8988T (cell line): Measurements from ENCODE around the gene PIAS1.
"Not testable (repeated sequence)": the region's sequence is repeated elsewhere in the genome, so short reads cannot be mapped to it uniquely, and the experiment has no call there.

Experiments
- DNase-seq: peaks from one replicate; pipeline ENCODE4 v3.0.0; 2011

Gene PIAS1

GRCh38 chr15:68130851-68131250, 76.7 kb downstream of the PIAS1 start:
- no peak for DNase-seq

GRCh38 chr15:68137096-68137495, 83.0 kb downstream of the PIAS1 start:
- DNase-seq = no peak

GRCh38 chr15:68143129-68143528, 89.0 kb downstream of the PIAS1 start:
- no peak for DNase-seq

GRCh38 chr15:68143785-68144184, 89.7 kb downstream of the PIAS1 start:
- DNase-seq = no peak

GRCh38 chr15:68145706-68146105, 91.6 kb downstream of the PIAS1 start:
- DNase-seq = no peak

GRCh38 chr15:68148039-68148438, 93.9 kb downstream of the PIAS1 start:
- DNase-seq = no peak

- no peak for DNase-seq
Measured at GRCh38 chr15:68149059-68149458, 94.9 kb downstream of the PIAS1 start.

GRCh38 chr15:68150187-68150586, 96.1 kb downstream of the PIAS1 start:
- no peak for DNase-seq

GRCh38 chr15:68151277-68151676, 97.2 kb downstream of the PIAS1 start:
- DNase-seq = no peak

GRCh38 chr15:68152342-68152741, 98.2 kb downstream of the PIAS1 start:
- DNase-seq = no peak

- no peak for DNase-seq
Measured at GRCh38 chr15:68154923-68155559, 100.9 kb downstream of the PIAS1 start.

- DNase-seq = no peak
Measured at GRCh38 chr15:68157074-68157473, 103.0 kb downstream of the PIAS1 start.

GRCh38 chr15:68158046-68158628, 104.0 kb downstream of the PIAS1 start:
- DNase-seq = no peak

- no peak for DNase-seq
Measured at GRCh38 chr15:68163191-68163590, 109.1 kb downstream of the PIAS1 start.

GRCh38 chr15:68166847-68167246, 112.7 kb downstream of the PIAS1 start:
- no peak for DNase-seq

GRCh38 chr15:68172037-68172436, 117.9 kb downstream of the PIAS1 start:
- not testable (repeated sequence) for DNase-seq

GRCh38 chr15:68173119-68173518, 119.0 kb downstream of the PIAS1 start:
- no peak for DNase-seq

- no peak for DNase-seq
Measured at GRCh38 chr15:68175526-68175925, 121.4 kb downstream of the PIAS1 start.

GRCh38 chr15:68176601-68177000, 122.5 kb downstream of the PIAS1 start:
- DNase-seq = no peak

GRCh38 chr15:68177742-68178141, 123.6 kb downstream of the PIAS1 start:
- no peak for DNase-seq

- no peak for DNase-seq
Measured at GRCh38 chr15:68183616-68184315, 129.7 kb downstream of the PIAS1 start.

GRCh38 chr15:68184616-68185480, 130.7 kb downstream of the PIAS1 start:
- DNase-seq = no peak

GRCh38 chr15:68186671-68187397, 132.7 kb downstream of the PIAS1 start:
- no peak for DNase-seq
